ENCODE results near the gene GMEB2.

GMEB2 gene

GRCh38 chr20:63558804-63559484, 68.0 kb downstream of the GMEB2 start:
- no peak for DNase-seq

GRCh38 chr20:63557481-63557891, 69.4 kb downstream of the GMEB2 start:
- no peak for DNase-seq

GRCh38 chr20:63556873-63557478, 69.9 kb downstream of the GMEB2 start:
- no peak for DNase-seq

GRCh38 chr20:63555661-63556381, 71.1 kb downstream of the GMEB2 start:
- DNase-seq = no peak

GRCh38 chr20:63554361-63555278, 72.3 kb downstream of the GMEB2 start:
- no peak for DNase-seq

- DNase-seq = peak in 3 of 5 experiments; percentile 14 to 44 (median 33)
Measured at GRCh38 chr20:63553933-63554290, 73.0 kb downstream of the GMEB2 start, which contains the start of gene FNDC11. Gene FNDC11 (plus strand): TSS chr20:63554159. CDS start chr20:63555664, 1,505 bp downstream.

GRCh38 chr20:63553251-63553932, 73.5 kb downstream of the GMEB2 start:
- DNase-seq = peak; percentile 69 to 94 (median 85)

GRCh38 chr20:63552481-63553249, 74.2 kb downstream of the GMEB2 start:
- DNase-seq = peak in 3 of 5 experiments; percentile 54 to 88 (median 75)

GRCh38 chr20:63551068-63551467, 75.8 kb downstream of the GMEB2 start:
- no peak for DNase-seq

- no peak for DNase-seq
Measured at GRCh38 chr20:63549679-63550282, 77.1 kb downstream of the GMEB2 start.

GRCh38 chr20:63549019-63549418, 77.9 kb downstream of the GMEB2 start:
- no peak for DNase-seq

GRCh38 chr20:63548542-63548941, 78.4 kb downstream of the GMEB2 start:
- no peak for DNase-seq

- no peak for DNase-seq
Measured at GRCh38 chr20:63547725-63548480, 79.0 kb downstream of the GMEB2 start, which contains the start of gene SRMS. Gene SRMS (minus strand): TSS chr20:63547749. CDS start chr20:63547463, 286 bp downstream.

- no peak for DNase-seq
Measured at GRCh38 chr20:63546956-63547724, 79.8 kb downstream of the GMEB2 start.

- no peak for DNase-seq
Measured at GRCh38 chr20:63546256-63546955, 80.5 kb downstream of the GMEB2 start.

- no peak for DNase-seq
Measured at GRCh38 chr20:63545814-63546213, 81.1 kb downstream of the GMEB2 start.

- no peak for DNase-seq
Measured at GRCh38 chr20:63544958-63545516, 81.9 kb downstream of the GMEB2 start.
